Hypothalamus (tissue), 51 donors: ENCODE data around the gene ZFP36L1.

Experiments
- DNase-seq, 51 donors: peaks; one replicate each; lab custom pipeline; 2025; lab: John Stamatoyannopoulos, UW

Gene ZFP36L1

GRCh38 chr14:68792979-68793733 is at the start of gene ZFP36L1:
TSS of gene ZFP36L1 (minus strand) at chr14:68793067. CDS start at chr14:68792938, 129 bp downstream.
- DNase-seq, result peak in 47 of 51 donors; percentile 26 to 90 (median 69)

GRCh38 chr14:68842298-68842697 is 49.4 kb upstream of the ZFP36L1 start:
- DNase-seq, result no peak

- no peak for DNase-seq
Measured at GRCh38 chr14:68841016-68841809, 48.3 kb upstream of the ZFP36L1 start.

- DNase-seq, result no peak
Measured at GRCh38 chr14:68840454-68840853, 47.6 kb upstream of the ZFP36L1 start.

- DNase-seq, result no peak
Measured at GRCh38 chr14:68836082-68836481, 43.2 kb upstream of the ZFP36L1 start.

GRCh38 chr14:68834816-68835215 is 41.9 kb upstream of the ZFP36L1 start:
- DNase-seq, result no peak

GRCh38 chr14:68828698-68829097 is 35.8 kb upstream of the ZFP36L1 start:
- no peak for DNase-seq

- DNase-seq, result no peak
Measured at GRCh38 chr14:68825729-68826128, 32.9 kb upstream of the ZFP36L1 start.

GRCh38 chr14:68824517-68825347 is 31.9 kb upstream of the ZFP36L1 start:
- peak in 38 of 51 donors; percentile 18 to 82 (median 54) for DNase-seq

GRCh38 chr14:68824207-68824516 is 31.3 kb upstream of the ZFP36L1 start:
- DNase-seq, result no peak

GRCh38 chr14:68823434-68824206 is 30.8 kb upstream of the ZFP36L1 start:
- no peak for DNase-seq

- no peak for DNase-seq
Measured at GRCh38 chr14:68822926-68823325, 30.1 kb upstream of the ZFP36L1 start.

- no peak for DNase-seq
Measured at GRCh38 chr14:68822132-68822651, 29.3 kb upstream of the ZFP36L1 start.

- no peak for DNase-seq
Measured at GRCh38 chr14:68820999-68821683, 28.3 kb upstream of the ZFP36L1 start.

- DNase-seq, result no peak
Measured at GRCh38 chr14:68820536-68820935, 27.7 kb upstream of the ZFP36L1 start.

GRCh38 chr14:68820119-68820518 is 27.3 kb upstream of the ZFP36L1 start:
- no peak for DNase-seq

GRCh38 chr14:68819260-68819691 is 26.4 kb upstream of the ZFP36L1 start:
- DNase-seq, result no peak

- no peak for DNase-seq
Measured at GRCh38 chr14:68817506-68818212, 24.8 kb upstream of the ZFP36L1 start.

- DNase-seq, result peak in 1 of 51 donors; percentile 58
Measured at GRCh38 chr14:68816943-68817430, 24.1 kb upstream of the ZFP36L1 start.
